A673 (cell line): ENCODE measurements around the gene LRRN3. TPM values are rescaled to one million over a fixed set of nuclear protein-coding genes. Genes with fewer than 3 reads are reported as not detected.

Experiments
- BruUV-seq: library from RNA; stranded (reverse); fragments of 400-500 nt; replicated peaks from 2 replicates; lab custom pipeline; 2021; lab: Mats Ljungman, UMichigan
- CTCF ChIA-PET: fragments of 300-600 bp; sonication (Branson Sonifier 250); formaldehyde crosslinking; loops from one replicate; lab custom pipeline; 2022; ENCODE audit warnings: antibody characterized with exemption; lab: Charles Lee
- POLR2A ChIA-PET: fragments of 300-600 bp; sonication (Branson Sonifier 250); formaldehyde crosslinking; loops from one replicate; lab custom pipeline; 2022; ENCODE audit warnings: antibody characterized with exemption; ENCODE audit not compliant: low non-redundant PET; lab: Charles Lee
- DNase-seq: peaks from one replicate; pipeline ENCODE4 v3.0.0-alpha.2; 2015; ENCODE audit warnings: low spot score
- H3K27ac ChIP-seq: fragments of 200-600 bp; sonication (generic); 2 replicates; pipeline ENCODE4 v1.5.1; 2016; ENCODE audit warnings: mixed run types, low read depth, mild to moderate bottlenecking, mixed read lengths, antibody characterized with exemption, low read length; ENCODE audit not compliant: poor library complexity, severe bottlenecking
- H3K27me3 ChIP-seq: fragments of 200-600 bp; sonication (generic); replicated peaks from 2 replicates; pipeline ENCODE4 v1.6.1; 2017; ENCODE audit warnings: mixed run types, low read depth, mild to moderate bottlenecking, mixed read lengths, antibody characterized with exemption, low read length; ENCODE audit not compliant: insufficient read depth, poor library complexity
- H3K36me3 ChIP-seq: fragments of 200-600 bp; sonication (generic); 2 replicates; pipeline ENCODE4 v1.6.1; 2016; ENCODE audit warnings: mixed run types, mild to moderate bottlenecking, mixed read lengths, antibody characterized with exemption, low read length; ENCODE audit not compliant: insufficient read depth, poor library complexity, severe bottlenecking
- H3K4me1 ChIP-seq: fragments of 200-600 bp; sonication (generic); 2 replicates; pipeline ENCODE4 v1.6.1; 2017; ENCODE audit warnings: mixed run types, mild to moderate bottlenecking, mixed read lengths, antibody characterized with exemption, low read length; ENCODE audit not compliant: insufficient read depth, poor library complexity, severe bottlenecking
- H3K4me3 ChIP-seq: fragments of 200-600 bp; sonication (generic); 2 replicates; pipeline ENCODE4 v1.5.1; 2016; ENCODE audit warnings: low read depth, mixed run types, mild to moderate bottlenecking, mixed read lengths, low read length; ENCODE audit not compliant: poor library complexity, severe bottlenecking
- H3K9me3 ChIP-seq: fragments of 200-600 bp; sonication (generic); 2 replicates; pipeline ENCODE4 v1.6.1; 2016; ENCODE audit warnings: mixed run types, low read depth, mild to moderate bottlenecking, mixed read lengths, antibody characterized with exemption, low read length; ENCODE audit not compliant: poor library complexity, severe bottlenecking
- CTCF ChIP-seq: fragments of 300-800, 200-600 bp; sonication (generic); conservative IDR thresholded peaks from 2 replicates; pipeline ENCODE4 v1.5.1; 2017; ENCODE audit warnings: low read depth, mild to moderate bottlenecking, antibody characterized with exemption, low read length, moderate library complexity, mixed read lengths
- EZH2 ChIP-seq: fragments of 200-600 bp; sonication (generic); IDR thresholded peaks from 2 replicates; pipeline ENCODE4 v1.6.1; 2017; ENCODE audit warnings: borderline replicate concordance, low read depth, mild to moderate bottlenecking, mixed read lengths, antibody characterized with exemption, low read length; ENCODE audit not compliant: poor library complexity, severe bottlenecking
- intact Hi-C: fragments of 100-400 bp; cut with micrococcal nuclease; formaldehyde crosslinking; loops from one replicate; pipeline ENCODE4 v1.10.0; 2022; ENCODE audit not compliant: unreplicated experiment
- total RNA-seq: library from RNA; stranded (reverse); gene quantifications from 2 replicates; pipeline ENCODE4 v1.2.3, GENCODE V29; 2021

LRRN3 gene
- total RNA-seq, 1 experiment from 2014 or later: not detected

GRCh38 chr7:111049971-111050680 is 40.8 kb upstream of the LRRN3 start:
- Histone ChIP-seq H3K4me1 (no peaks in the 10 kb centered on the region), H3K4me3 (no peak overlapping the region), H3K36me3 (no peaks in the 10 kb centered on the region), H3K27me3 (no peaks in the 10 kb centered on the region), H3K27ac (no peak overlapping the region), H3K9me3 (no peaks in the 10 kb centered on the region)
- no peak for TF ChIP-seq EZH2
- TF ChIP-seq CTCF: no peak
- ChIA-PET POLR2A (no interaction called here), CTCF (no interaction called here)
- BruUV-seq: no TSS peak
- DNase-seq: no peak
- intact Hi-C loops: no loop called here

GRCh38 chr7:111050875-111051416 is 40.0 kb upstream of the LRRN3 start:
- H3K36me3 ChIP-seq: no peaks in the 10 kb centered on the region
- H3K9me3 ChIP-seq: no peaks in the 10 kb centered on the region
- ChIA-PET CTCF (no interaction called here), POLR2A (no interaction called here)
- H3K27ac ChIP-seq: no peak overlapping the region
- no peak overlapping the region for H3K4me3 ChIP-seq
- H3K27me3 ChIP-seq: no peaks in the 10 kb centered on the region
- no TSS peak for BruUV-seq
- intact Hi-C loops: no loop called here
- no peak for DNase-seq
- no peaks in the 10 kb centered on the region for H3K4me1 ChIP-seq
- TF ChIP-seq EZH2 (no peak), CTCF (no peak)

- H3K27ac ChIP-seq: no peak overlapping the region
- CTCF ChIA-PET: no interaction called here
These were observed 39.1 kb upstream of the LRRN3 start for GRCh38 chr7:111051832-111052231.

More at GRCh38 chr7:111051832-111052231, 39.1 kb upstream of the LRRN3 start:
- no peak overlapping the region for H3K4me3 ChIP-seq
- H3K9me3 ChIP-seq: no peaks in the 10 kb centered on the region
- H3K36me3 ChIP-seq: no peaks in the 10 kb centered on the region
- intact Hi-C loops: no loop called here
- no TSS peak for BruUV-seq
- POLR2A ChIA-PET: no interaction called here
- no peak for TF ChIP-seq EZH2
- no peak for TF ChIP-seq CTCF
- no peak for DNase-seq
- H3K27me3 ChIP-seq: no peaks in the 10 kb centered on the region
- H3K4me1 ChIP-seq: no peaks in the 10 kb centered on the region
